Activated CD8-positive, alpha-beta memory T cell treated with anti-CD3 and anti-CD28 coated beads, Interleukin-2, amount 50 U/mL, for 48 hours (primary cell): ENCODE results near the gene CALR3.
"Not testable (repeated sequence)": the region's sequence is repeated elsewhere in the genome, so short reads cannot be mapped to it uniquely, and the experiment has no call there.

ENCODE experiments used
- DNase-seq: peaks from one replicate; pipeline ENCODE4 v3.0.0-alpha.2; 2020

CALR3 gene

GRCh38 chr19:16522559-16523377, 26.8 kb upstream of the CALR3 start:
- DNase-seq = no peak

GRCh38 chr19:16521715-16522289, 25.8 kb upstream of the CALR3 start:
- DNase-seq = no peak

- DNase-seq = no peak
Observed at GRCh38 chr19:16520986-16521624, 25.1 kb upstream of the CALR3 start.

GRCh38 chr19:16520074-16520973, 24.4 kb upstream of the CALR3 start:
- DNase-seq = no peak

- DNase-seq = no peak
Observed at GRCh38 chr19:16519230-16519687, 23.3 kb upstream of the CALR3 start.

- no peak for DNase-seq
Observed at GRCh38 chr19:16518483-16519229, 22.7 kb upstream of the CALR3 start.

- no peak for DNase-seq
Observed at GRCh38 chr19:16518061-16518460, 22.1 kb upstream of the CALR3 start.

GRCh38 chr19:16516923-16517610, 21.1 kb upstream of the CALR3 start:
- DNase-seq = no peak

- DNase-seq = no peak
Observed at GRCh38 chr19:16516381-16516780, 20.4 kb upstream of the CALR3 start.

GRCh38 chr19:16514383-16515019, 18.5 kb upstream of the CALR3 start:
- DNase-seq = no peak

- not testable (repeated sequence) for DNase-seq
Observed at GRCh38 chr19:16512611-16513010, 16.6 kb upstream of the CALR3 start.

- DNase-seq = no peak
Observed at GRCh38 chr19:16509141-16510061, 13.4 kb upstream of the CALR3 start.

- DNase-seq = no peak
Observed at GRCh38 chr19:16508546-16508945, 12.6 kb upstream of the CALR3 start.

- no peak for DNase-seq
Observed at GRCh38 chr19:16506961-16507360, 11.0 kb upstream of the CALR3 start.

GRCh38 chr19:16506161-16506560, 10.2 kb upstream of the CALR3 start:
- DNase-seq = not testable (repeated sequence)

- no peak for DNase-seq
Observed at GRCh38 chr19:16504271-16504670, 8.3 kb upstream of the CALR3 start.

- DNase-seq = no peak
Observed at GRCh38 chr19:16497837-16498236, 1.9 kb upstream of the CALR3 start.

- no peak for DNase-seq
Observed at GRCh38 chr19:16497042-16497441, 1.1 kb upstream of the CALR3 start.

- DNase-seq = peak; percentile 57
Observed at GRCh38 chr19:16496613-16496983, 631 bp upstream of the CALR3 start.

GRCh38 chr19:16486476-16486875, 9.5 kb downstream of the CALR3 start:
- not testable (repeated sequence) for DNase-seq
